Lower leg skin (tissue), 4 donors: Measurements from ENCODE around the gene LIMS2. TPM values are rescaled to one million over a fixed set of nuclear protein-coding genes. Genes with fewer than 3 reads are reported as not detected.

ENCODE experiments used
- DNase-seq, 2 donors: peaks; one replicate each; pipeline ENCODE4 v3.0.0-alpha.2; 2019; ENCODE audit warnings: low spot score in 2 of 2
- H3K4me3 ChIP-seq: fragments of 200-600 bp; sonication (generic); 2 replicates; pipeline ENCODE4 v1.5.1; 2017; ENCODE audit warnings: mild to moderate bottlenecking, low read depth; ENCODE audit not compliant: poor library complexity, severe bottlenecking
- CTCF ChIP-seq, 3 donors: fragments of 450-650 bp; IDR thresholded peaks; one replicate each; pipeline ENCODE4 v1.5.1; 2016; ENCODE audit warnings: antibody characterized with exemption in 3 of 3, mild to moderate bottlenecking in 3 of 3, moderate library complexity in 2 of 3
- POLR2A ChIP-seq, 2 donors: fragments of 450-650 bp; IDR thresholded peaks; one replicate each; pipeline ENCODE4 v1.6.1; 2016 to 2017; ENCODE audit warnings: antibody characterized with exemption in 2 of 2, mild to moderate bottlenecking in 1 of 2, moderate library complexity in 1 of 2
- whole genome bisulfite sequencing, 2 donors: methylation state at CpG; one replicate each; pipeline ENCODE4 v1.1.5; 2018; 5-methylcytosine and 5-hydroxymethylcytosine counted together
- intact Hi-C: fragments of 100-400 bp; cut with DNase I; formaldehyde crosslinking; loops from one replicate; pipeline ENCODE4 v1.15.0; 2023; ENCODE audit warnings: low total_unique reads
- total RNA-seq, 4 donors: library from RNA; depleted of rRNA; stranded (reverse); fragments of >200 nt; gene quantifications; one replicate each; pipeline ENCODE4 v1.1.0, GENCODE V29; 2016

Gene LIMS2
- total RNA-seq, 4 donors from 2014 or later, result 7.5 to 19.4 (median 11.4) TPM

GRCh38 chr2:127718271-127718670, 42.9 kb upstream of the LIMS2 start:
- intact Hi-C loops, result no loop called here

GRCh38 chr2:127715778-127716449, 40.6 kb upstream of the LIMS2 start:
- TF ChIP-seq CTCF (IDR thresholded peaks at IDR 0.05), result no peak
- TF ChIP-seq POLR2A (IDR thresholded peaks at IDR 0.05), result no peak
- intact Hi-C loops, result no loop called here
- no peak overlapping the region for H3K4me3 ChIP-seq
- no peak for DNase-seq
- WGBS, 2 donors, result 93 to 96% methylated on average over 14 of the region's 14 CpGs

More at GRCh38 chr2:127718271-127718670, 42.9 kb upstream of the LIMS2 start:
- no peak for DNase-seq
- 96 to 99% methylated on average over 4 of the region's 4 CpGs for WGBS, 2 donors
- H3K4me3 ChIP-seq, result no peak overlapping the region
- TF ChIP-seq CTCF (IDR thresholded peaks at IDR 0.05), result no peak
- TF ChIP-seq POLR2A (IDR thresholded peaks at IDR 0.05), result no peak

- no peak for TF ChIP-seq POLR2A (IDR thresholded peaks at IDR 0.05)
- TF ChIP-seq CTCF (IDR thresholded peaks at IDR 0.05), result no peak
- DNase-seq, result no peak
- WGBS, 2 donors, result 95 to 96% methylated on average over 24 to 25 of the region's 25 CpGs
- intact Hi-C loops, result no loop called here
- no peak overlapping the region for H3K4me3 ChIP-seq
These were observed 38.2 kb upstream of the LIMS2 start for GRCh38 chr2:127713562-127713961.

GRCh38 chr2:127712999-127713398, 37.7 kb upstream of the LIMS2 start:
- intact Hi-C loops, result no loop called here
- no peak for DNase-seq
- WGBS, 2 donors, result 87 to 94% methylated on average over 2 of the region's 2 CpGs
- H3K4me3 ChIP-seq, result no peak overlapping the region
- no peak for TF ChIP-seq CTCF (IDR thresholded peaks at IDR 0.05)
- no peak for TF ChIP-seq POLR2A (IDR thresholded peaks at IDR 0.05)

- no peak for TF ChIP-seq CTCF (IDR thresholded peaks at IDR 0.05)
- no peak for TF ChIP-seq POLR2A (IDR thresholded peaks at IDR 0.05)
- H3K4me3 ChIP-seq, result no peak overlapping the region
- intact Hi-C loops, result no loop called here
- DNase-seq, result no peak
- 94 to 95% methylated on average over 13 of the region's 13 CpGs for WGBS, 2 donors
These were observed 34.0 kb upstream of the LIMS2 start for GRCh38 chr2:127709336-127709735.
